ENCODE results near the gene MDFIC2.
"Not testable (repeated sequence)": the region's sequence is repeated elsewhere in the genome, so short reads cannot be mapped to it uniquely, and the experiment has no call there.

The MDFIC2 gene

GRCh38 chr3:70224337-70224736 is 88.1 kb downstream of the MDFIC2 start:
- ChIA-PET CTCF (no interaction called here), POLR2A (no interaction called here)
- Histone ChIP-seq H3K4me1 (ENCODE audit: control extremely low read depth in 1 of 4, control insufficient read depth in 4 of 4, insufficient read depth in 4 of 4, low read length in 3 of 4) (no peaks in the 10 kb centered on the region), H3K27ac (ENCODE audit: insufficient read depth in 1 of 2, low read depth in 1 of 2, low read length in 2 of 2, poor library complexity in 1 of 2, severe bottlenecking in 2 of 2) (no peak overlapping the region), H3K4me3 (ENCODE audit: control insufficient read depth in 1 of 7, extremely low read depth in 1 of 7, insufficient read depth in 4 of 7, low read depth in 2 of 7, low read length in 6 of 7) (no peak overlapping the region), H3K36me3 (ENCODE audit: control insufficient read depth in 4 of 4, insufficient read depth in 4 of 4, low read length in 3 of 4) (no peaks in the 10 kb centered on the region), H3K27me3 (replicated peaks in 2 of 5; ENCODE audit: control insufficient read depth in 4 of 5, insufficient read depth in 5 of 5, low read length in 4 of 5) (no peaks in the 10 kb centered on the region), H3K9me3 (ENCODE audit: control extremely low read depth in 1 of 5, control insufficient read depth in 4 of 5, insufficient read depth in 2 of 5, low read depth in 1 of 5, low read length in 4 of 5) (peaks cover 0 to 3% (median 0%) of the 10 kb centered on the region in 5 experiments)
- DNase-seq: no peak
- 73% methylated on average over 3 of the region's 5 CpGs for WGBS (ENCODE audit: insufficient coverage)

GRCh38 chr3:70218471-70218870 is 94.0 kb downstream of the MDFIC2 start:
- no peak overlapping the region for H3K4me3 ChIP-seq (ENCODE audit: control insufficient read depth in 1 of 7, extremely low read depth in 1 of 7, insufficient read depth in 4 of 7, low read depth in 2 of 7, low read length in 6 of 7)
- no CpG with 5 or more reads among the region's 3 CpGs for WGBS (ENCODE audit: insufficient coverage)
- no peaks in the 10 kb centered on the region for H3K9me3 ChIP-seq (ENCODE audit: control extremely low read depth in 1 of 5, control insufficient read depth in 4 of 5, insufficient read depth in 2 of 5, low read depth in 1 of 5, low read length in 4 of 5)
- H3K27ac ChIP-seq (ENCODE audit: insufficient read depth in 1 of 2, low read depth in 1 of 2, low read length in 2 of 2, poor library complexity in 1 of 2, severe bottlenecking in 2 of 2): no peak overlapping the region
- H3K27me3 ChIP-seq (replicated peaks in 2 of 5; ENCODE audit: control insufficient read depth in 4 of 5, insufficient read depth in 5 of 5, low read length in 4 of 5): no peaks in the 10 kb centered on the region
- DNase-seq: no peak
- POLR2A ChIA-PET: no interaction called here
- H3K36me3 ChIP-seq (ENCODE audit: control insufficient read depth in 4 of 4, insufficient read depth in 4 of 4, low read length in 3 of 4): no peaks in the 10 kb centered on the region
- CTCF ChIA-PET: no interaction called here
- no peaks in the 10 kb centered on the region for H3K4me1 ChIP-seq (ENCODE audit: control extremely low read depth in 1 of 4, control insufficient read depth in 4 of 4, insufficient read depth in 4 of 4, low read length in 3 of 4)

GRCh38 chr3:70211274-70211673 is 101.2 kb downstream of the MDFIC2 start:
- POLR2A ChIA-PET; H3K4me3 ChIP-seq (ENCODE audit: control insufficient read depth in 1 of 7, extremely low read depth in 1 of 7, insufficient read depth in 4 of 7, low read depth in 2 of 7, low read length in 6 of 7): not testable (repeated sequence)

GRCh38 chr3:70201975-70202374 is 110.5 kb downstream of the MDFIC2 start:
- Histone ChIP-seq H3K4me1 (ENCODE audit: control extremely low read depth in 1 of 4, control insufficient read depth in 4 of 4, insufficient read depth in 4 of 4, low read length in 3 of 4) (no peaks in the 10 kb centered on the region), H3K9me3 (ENCODE audit: control extremely low read depth in 1 of 5, control insufficient read depth in 4 of 5, insufficient read depth in 2 of 5, low read depth in 1 of 5, low read length in 4 of 5) (no peaks in the 10 kb centered on the region), H3K4me3 (ENCODE audit: control insufficient read depth in 1 of 7, extremely low read depth in 1 of 7, insufficient read depth in 4 of 7, low read depth in 2 of 7, low read length in 6 of 7) (no peak overlapping the region), H3K27me3 (replicated peaks in 2 of 5; ENCODE audit: control insufficient read depth in 4 of 5, insufficient read depth in 5 of 5, low read length in 4 of 5) (peaks cover 0 to 2% (median 2%) of the 10 kb centered on the region in 5 experiments), H3K36me3 (ENCODE audit: control insufficient read depth in 4 of 4, insufficient read depth in 4 of 4, low read length in 3 of 4) (no peaks in the 10 kb centered on the region), H3K27ac (ENCODE audit: insufficient read depth in 1 of 2, low read depth in 1 of 2, low read length in 2 of 2, poor library complexity in 1 of 2, severe bottlenecking in 2 of 2) (no peak overlapping the region)
- ChIA-PET CTCF (no interaction called here), POLR2A (no interaction called here)
- DNase-seq: no peak

More at GRCh38 chr3:70211274-70211673, 101.2 kb downstream of the MDFIC2 start:
- CTCF ChIA-PET; H3K36me3 ChIP-seq (ENCODE audit: control insufficient read depth in 4 of 4, insufficient read depth in 4 of 4, low read length in 3 of 4); H3K9me3 ChIP-seq (ENCODE audit: control extremely low read depth in 1 of 5, control insufficient read depth in 4 of 5, insufficient read depth in 2 of 5, low read depth in 1 of 5, low read length in 4 of 5); H3K4me1 ChIP-seq (ENCODE audit: control extremely low read depth in 1 of 4, control insufficient read depth in 4 of 4, insufficient read depth in 4 of 4, low read length in 3 of 4); H3K27ac ChIP-seq (ENCODE audit: insufficient read depth in 1 of 2, low read depth in 1 of 2, low read length in 2 of 2, poor library complexity in 1 of 2, severe bottlenecking in 2 of 2); DNase-seq; H3K27me3 ChIP-seq (replicated peaks in 2 of 5; ENCODE audit: control insufficient read depth in 4 of 5, insufficient read depth in 5 of 5, low read length in 4 of 5): not testable (repeated sequence)

GRCh38 chr3:70189884-70190473 is 122.5 kb downstream of the MDFIC2 start:
- Histone ChIP-seq H3K27ac (ENCODE audit: insufficient read depth in 1 of 2, low read depth in 1 of 2, low read length in 2 of 2, poor library complexity in 1 of 2, severe bottlenecking in 2 of 2) (no peak overlapping the region), H3K4me1 (ENCODE audit: control extremely low read depth in 1 of 4, control insufficient read depth in 4 of 4, insufficient read depth in 4 of 4, low read length in 3 of 4) (peaks cover 0 to 4% (median 0%) of the 10 kb centered on the region in 4 experiments), H3K9me3 (ENCODE audit: control extremely low read depth in 1 of 5, control insufficient read depth in 4 of 5, insufficient read depth in 2 of 5, low read depth in 1 of 5, low read length in 4 of 5) (no peaks in the 10 kb centered on the region), H3K27me3 (replicated peaks in 2 of 5; ENCODE audit: control insufficient read depth in 4 of 5, insufficient read depth in 5 of 5, low read length in 4 of 5) (no peaks in the 10 kb centered on the region), H3K36me3 (ENCODE audit: control insufficient read depth in 4 of 4, insufficient read depth in 4 of 4, low read length in 3 of 4) (no peaks in the 10 kb centered on the region), H3K4me3 (ENCODE audit: control insufficient read depth in 1 of 7, extremely low read depth in 1 of 7, insufficient read depth in 4 of 7, low read depth in 2 of 7, low read length in 6 of 7) (no peak overlapping the region)
- no peak for DNase-seq
- ChIA-PET CTCF (no interaction called here), POLR2A (no interaction called here)

GRCh38 chr3:70186221-70186620 is 126.2 kb downstream of the MDFIC2 start:
- 100% methylated on average over 2 of the region's 2 CpGs for WGBS (ENCODE audit: insufficient coverage)
- POLR2A ChIA-PET: no interaction called here
- CTCF ChIA-PET: no interaction called here
- no peaks in the 10 kb centered on the region for H3K36me3 ChIP-seq (ENCODE audit: control insufficient read depth in 4 of 4, insufficient read depth in 4 of 4, low read length in 3 of 4)
- no peaks in the 10 kb centered on the region for H3K9me3 ChIP-seq (ENCODE audit: control extremely low read depth in 1 of 5, control insufficient read depth in 4 of 5, insufficient read depth in 2 of 5, low read depth in 1 of 5, low read length in 4 of 5)
- no peak overlapping the region for H3K4me3 ChIP-seq (ENCODE audit: control insufficient read depth in 1 of 7, extremely low read depth in 1 of 7, insufficient read depth in 4 of 7, low read depth in 2 of 7, low read length in 6 of 7)
- H3K27ac ChIP-seq (ENCODE audit: insufficient read depth in 1 of 2, low read depth in 1 of 2, low read length in 2 of 2, poor library complexity in 1 of 2, severe bottlenecking in 2 of 2): no peak overlapping the region
- no peak for DNase-seq
- no peaks in the 10 kb centered on the region for H3K4me1 ChIP-seq (ENCODE audit: control extremely low read depth in 1 of 4, control insufficient read depth in 4 of 4, insufficient read depth in 4 of 4, low read length in 3 of 4)
- peaks cover 0 to 10% (median 3%) of the 10 kb centered on the region in 5 experiments for H3K27me3 ChIP-seq (replicated peaks in 2 of 5; ENCODE audit: control insufficient read depth in 4 of 5, insufficient read depth in 5 of 5, low read length in 4 of 5)

- WGBS (ENCODE audit: insufficient coverage): no CpG with 5 or more reads among the region's 1 CpG
- ChIA-PET CTCF (no interaction called here), POLR2A (no interaction called here)
- Histone ChIP-seq H3K9me3 (ENCODE audit: control extremely low read depth in 1 of 5, control insufficient read depth in 4 of 5, insufficient read depth in 2 of 5, low read depth in 1 of 5, low read length in 4 of 5) (no peaks in the 10 kb centered on the region), H3K4me3 (ENCODE audit: control insufficient read depth in 1 of 7, extremely low read depth in 1 of 7, insufficient read depth in 4 of 7, low read depth in 2 of 7, low read length in 6 of 7) (no peak overlapping the region), H3K27ac (ENCODE audit: insufficient read depth in 1 of 2, low read depth in 1 of 2, low read length in 2 of 2, poor library complexity in 1 of 2, severe bottlenecking in 2 of 2) (no peak overlapping the region), H3K4me1 (ENCODE audit: control extremely low read depth in 1 of 4, control insufficient read depth in 4 of 4, insufficient read depth in 4 of 4, low read length in 3 of 4) (no peaks in the 10 kb centered on the region), H3K36me3 (ENCODE audit: control insufficient read depth in 4 of 4, insufficient read depth in 4 of 4, low read length in 3 of 4) (no peaks in the 10 kb centered on the region), H3K27me3 (replicated peaks in 2 of 5; ENCODE audit: control insufficient read depth in 4 of 5, insufficient read depth in 5 of 5, low read length in 4 of 5) (peaks cover 0 to 10% (median 3%) of the 10 kb centered on the region in 5 experiments)
- DNase-seq: no peak
Observed at GRCh38 chr3:70185661-70186060, 126.8 kb downstream of the MDFIC2 start.

Measured in common myeloid progenitor, CD34-positive (primary cell).